Hematopoietic multipotent progenitor cell (in vitro differentiated cells): ENCODE data around the gene B3GAT3. TPM values are rescaled to one million over a fixed set of nuclear protein-coding genes. Genes with fewer than 3 reads are reported as not detected.
"Not testable (repeated sequence)": the region's sequence is repeated elsewhere in the genome, so short reads cannot be mapped to it uniquely, and the experiment has no call there.

Experiments
- DNase-seq, 3 donors: peaks; one replicate each; pipeline ENCODE4 v3.0.0-alpha.2; 2011 to 2015; ENCODE audit warnings: low read depth in 2 of 3, low spot score in 2 of 3
- total RNA-seq: library from RNA; depleted of rRNA; stranded (reverse); fragments of >200 nt; gene quantifications from one replicate; pipeline ENCODE4 v1.2.3, GENCODE V29; 2012

The B3GAT3 gene
- total RNA-seq, result 36.4 TPM

- DNase-seq, result peak; percentile 94 to 97 (median 94)
Observed at GRCh38 chr11:62621567-62622470, at the start of gene B3GAT3. Gene B3GAT3 (minus strand): TSS chr11:62621986. CDS start chr11:62621947, 39 bp downstream.

DNA sequence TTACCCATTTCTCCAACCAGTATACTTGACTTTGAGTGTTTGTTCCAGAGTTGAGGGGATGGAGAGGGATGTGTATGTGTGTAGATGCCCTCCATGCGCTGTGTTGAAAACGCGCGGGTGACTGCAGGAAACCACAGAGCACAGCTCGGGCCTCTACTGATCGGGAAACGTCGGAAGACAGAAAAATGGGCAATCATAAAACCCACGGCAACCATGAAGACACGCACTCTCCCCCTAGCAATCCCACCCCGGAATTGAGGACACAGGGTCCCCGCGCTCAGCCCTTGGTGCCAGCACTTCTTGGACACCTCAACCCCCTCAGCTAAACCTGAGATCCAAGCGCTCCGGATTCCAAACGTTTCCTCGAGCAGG is 49.4 kb upstream of the B3GAT3 start:
- peak in 1 of 3 donors; percentile 37 for DNase-seq

DNA sequence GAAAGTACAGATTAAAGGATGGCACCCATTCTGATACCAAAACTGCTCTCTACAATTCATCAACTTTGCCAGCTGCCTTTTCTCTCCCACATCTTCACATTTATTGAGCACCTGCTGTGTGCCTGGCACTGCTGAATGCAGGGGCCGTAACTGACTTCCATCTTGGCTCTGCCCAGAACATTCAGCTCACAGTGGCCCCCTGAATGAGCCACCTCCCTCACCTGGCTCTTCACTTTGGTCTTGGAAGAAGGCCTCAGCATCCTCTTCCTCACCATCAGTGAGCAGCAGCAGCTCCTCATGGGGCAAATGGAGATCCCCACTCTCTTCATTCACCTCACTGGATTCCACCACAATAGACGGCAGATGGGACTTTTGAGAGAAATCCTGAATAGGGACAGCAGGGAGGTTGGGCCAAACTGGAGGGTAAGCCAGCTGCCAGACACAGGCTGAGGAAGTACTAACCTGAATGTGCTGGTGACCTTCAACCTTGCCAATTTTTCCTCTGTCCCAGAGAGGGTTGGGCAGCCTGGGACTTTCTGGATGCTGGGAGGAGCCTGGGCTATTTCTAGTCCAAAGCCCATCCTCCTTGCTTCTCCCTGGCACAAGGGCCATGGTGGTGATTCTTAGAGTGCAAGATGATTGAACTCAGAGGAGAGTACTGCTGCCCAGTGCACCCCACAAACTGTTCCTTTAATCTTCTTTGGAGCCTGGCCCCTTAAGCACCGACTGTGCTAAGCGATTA is 47.8 kb upstream of the B3GAT3 start:
- DNase-seq, result no peak

DNA sequence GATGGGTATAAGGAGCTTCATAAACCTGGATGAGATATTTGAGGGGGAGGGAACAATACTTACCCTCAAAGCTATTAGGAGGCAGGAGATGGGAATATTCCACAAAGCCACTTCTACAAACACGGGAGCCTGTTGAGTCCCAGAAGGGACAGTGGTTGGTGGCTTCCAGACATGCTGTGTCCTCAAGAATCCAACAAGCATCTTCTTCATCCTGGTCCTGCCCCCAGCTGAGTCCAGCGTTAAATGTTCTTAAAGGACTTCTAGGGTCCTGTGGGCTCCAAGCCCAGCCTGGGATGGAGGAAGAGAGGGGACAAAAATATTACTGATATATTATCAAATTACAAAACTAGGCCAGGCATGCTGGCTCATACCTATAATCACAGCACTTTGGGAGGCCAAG is 45.7 kb upstream of the B3GAT3 start:
- no peak for DNase-seq

DNA sequence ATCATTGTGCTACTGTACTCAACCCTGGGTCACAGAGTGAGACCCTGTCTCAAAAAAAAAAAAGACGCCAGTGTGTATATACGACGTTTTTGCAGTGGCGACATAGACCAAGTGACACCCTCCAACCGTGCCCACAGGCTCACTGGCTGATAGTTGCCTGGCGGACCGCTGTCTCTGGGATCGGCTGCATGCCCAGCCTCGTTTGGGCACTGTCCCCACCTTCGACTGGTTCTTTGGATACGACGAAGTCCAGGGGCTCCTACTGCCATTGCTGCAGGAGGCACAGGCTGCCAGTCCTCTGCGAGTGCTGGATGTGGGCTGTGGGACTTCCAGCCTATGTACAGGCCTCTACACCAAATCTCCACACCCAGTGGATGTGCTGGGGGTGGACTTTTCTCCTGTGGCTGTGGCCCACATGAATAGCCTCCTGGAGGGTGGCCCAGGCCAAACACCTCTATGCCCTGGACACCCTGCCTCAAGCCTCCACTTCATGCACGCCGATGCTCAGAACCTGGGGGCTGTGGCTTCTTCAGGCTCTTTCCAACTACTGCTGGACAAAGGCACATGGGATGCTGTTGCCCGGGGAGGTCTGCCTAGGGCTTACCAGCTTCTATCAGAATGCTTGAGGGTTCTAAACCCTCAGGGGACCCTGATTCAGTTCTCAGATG is 44.6 kb upstream of the B3GAT3 start:
- DNase-seq, result no peak

GRCh38 chr11:62665599-62666258 is 43.9 kb upstream of the B3GAT3 start:
- DNase-seq, result peak in 2 of 3 donors; percentile 74 to 79

DNA sequence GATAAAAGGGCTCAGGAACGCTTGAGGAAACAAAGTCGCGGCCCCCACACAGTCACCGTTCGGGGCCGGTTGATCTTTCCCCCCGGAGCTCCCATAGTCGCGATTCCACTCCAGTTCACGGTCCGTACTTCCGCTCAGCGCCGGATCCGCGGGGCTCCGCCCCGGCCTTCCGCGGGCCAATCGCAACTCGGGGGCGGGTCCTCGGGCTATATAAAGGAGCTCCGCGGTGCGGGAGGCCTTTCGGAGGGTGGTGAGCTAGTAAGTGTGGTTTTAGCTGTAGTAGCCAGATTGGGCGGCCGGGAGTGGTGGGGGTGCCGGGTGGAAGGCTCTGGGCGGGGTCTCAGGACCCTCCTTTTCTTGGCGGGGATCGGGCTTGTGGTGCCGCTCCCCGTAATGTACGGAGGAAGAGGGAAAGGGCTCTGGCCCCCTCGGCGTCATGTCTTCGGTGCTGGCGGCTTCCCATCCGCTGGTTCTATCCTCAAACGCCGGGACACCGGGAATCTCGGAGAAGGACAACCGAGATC is 43.4 kb upstream of the B3GAT3 start, which contains the start of the genes C11orf98 and CSKMT:
C11orf98 (minus strand) TSS at position 136 of the 524 bp plus-strand sequence; CDS start at position 95, 41 bp downstream.
CSKMT (plus strand) TSS at position 238 of the 524 bp plus-strand sequence. CDS start 568 bp downstream, outside the sequence.
- peak; percentile 90 to 95 (median 94) for DNase-seq

DNA sequence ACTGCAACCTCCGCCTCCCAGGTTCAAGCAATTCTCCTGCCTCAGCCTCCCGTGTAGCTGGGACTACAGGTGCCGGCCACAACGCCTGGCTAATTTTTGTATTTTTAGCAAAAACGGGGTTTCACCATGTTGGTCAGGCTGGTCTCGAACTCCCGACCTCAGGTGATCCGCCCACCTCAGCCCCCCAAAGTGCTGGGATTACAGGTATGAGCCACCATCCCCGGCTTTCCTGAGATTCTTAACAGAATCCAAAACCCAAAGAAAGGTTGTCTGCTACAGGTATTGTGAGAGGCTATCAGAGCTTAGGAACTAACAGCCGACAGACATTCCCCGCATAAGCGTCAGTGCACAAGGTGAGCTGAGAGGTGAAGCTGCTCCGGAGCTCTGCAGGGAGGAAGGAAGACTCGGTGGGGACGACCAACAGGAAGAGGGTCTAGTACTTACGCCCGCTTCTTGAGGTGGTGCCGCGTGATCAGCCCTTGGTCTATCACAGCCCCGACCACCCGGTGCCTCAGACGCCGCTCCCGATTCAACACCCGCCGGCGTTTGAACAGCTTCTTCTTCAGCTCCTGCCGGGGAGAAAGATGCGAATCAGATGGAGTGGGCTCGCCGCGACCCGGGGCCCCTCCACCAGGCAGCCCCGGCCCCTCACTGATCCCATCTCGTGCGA is 42.8 kb upstream of the B3GAT3 start:
- peak in 2 of 3 donors; percentile 50 to 70 for DNase-seq

DNA sequence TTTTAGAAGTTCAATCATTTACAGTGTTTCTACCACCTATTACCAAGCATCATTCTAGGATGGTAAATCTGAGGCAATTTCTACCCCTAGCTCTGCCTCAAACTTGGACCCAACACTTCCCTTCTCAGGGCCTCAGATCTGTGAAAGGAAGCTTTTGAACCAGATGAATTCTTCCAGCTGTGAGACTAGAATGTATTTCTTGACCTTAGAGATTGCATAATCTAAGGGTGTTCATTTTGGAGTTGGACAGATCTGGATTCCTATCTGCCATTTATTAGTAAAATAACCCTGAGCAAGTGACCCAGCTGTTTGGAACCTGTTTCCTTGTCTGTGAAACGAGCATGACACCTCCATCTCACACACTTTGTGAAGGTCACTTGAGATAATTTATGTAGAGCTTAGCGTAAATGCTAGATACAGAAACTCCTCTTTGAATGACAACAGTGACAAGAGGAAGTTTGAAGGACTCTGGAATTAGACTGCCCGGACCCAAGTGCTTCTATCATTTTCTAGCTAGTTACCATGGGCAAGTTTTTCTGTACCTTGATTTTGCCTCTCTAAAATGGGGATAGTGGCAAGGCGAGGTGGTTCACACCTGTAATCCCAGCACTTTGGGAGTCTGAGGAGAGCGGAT is 35.1 kb upstream of the B3GAT3 start:
- no peak for DNase-seq

GRCh38 chr11:62654297-62654696 is 32.5 kb upstream of the B3GAT3 start:
- no peak for DNase-seq

DNA sequence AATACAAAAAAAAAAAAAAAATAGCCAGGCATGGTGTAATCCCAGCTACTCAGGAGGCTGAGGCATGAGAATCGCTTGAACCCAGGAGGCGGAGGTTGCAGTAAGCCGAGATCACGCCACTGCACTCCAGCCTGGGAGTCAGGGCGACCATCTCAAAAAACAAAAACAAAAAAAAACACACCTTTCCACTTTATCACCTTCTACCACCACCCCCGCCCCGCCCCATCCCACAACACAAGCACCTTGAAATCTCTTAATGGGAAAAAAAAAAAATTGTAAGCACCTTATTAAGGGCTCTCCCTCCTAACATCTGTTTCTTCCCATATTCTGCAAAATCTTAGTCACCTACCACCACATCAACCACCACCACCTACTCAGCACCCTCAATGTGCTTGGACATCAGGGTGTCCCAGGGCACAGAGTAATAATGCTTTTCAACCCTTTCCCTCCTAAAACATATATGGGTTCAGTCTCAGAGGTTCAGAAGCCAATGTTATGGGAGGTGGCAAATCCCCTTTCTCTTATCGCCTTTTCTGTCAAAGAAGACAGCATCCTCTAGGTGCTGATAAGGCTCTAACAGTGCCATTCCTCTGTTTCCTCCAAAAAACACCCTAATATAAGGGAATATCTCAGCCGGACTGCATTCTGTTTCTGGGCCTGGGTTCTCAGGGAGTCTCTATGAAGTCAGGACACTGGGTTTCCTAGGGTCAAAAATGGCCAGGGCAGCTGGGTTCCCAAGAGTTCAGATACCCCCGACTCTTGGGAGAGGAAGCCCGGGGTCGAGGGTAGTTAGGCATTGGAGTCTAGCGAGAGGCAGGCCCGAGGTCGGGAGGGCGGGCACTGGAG is 30.6 kb upstream of the B3GAT3 start:
- no peak for DNase-seq

DNA sequence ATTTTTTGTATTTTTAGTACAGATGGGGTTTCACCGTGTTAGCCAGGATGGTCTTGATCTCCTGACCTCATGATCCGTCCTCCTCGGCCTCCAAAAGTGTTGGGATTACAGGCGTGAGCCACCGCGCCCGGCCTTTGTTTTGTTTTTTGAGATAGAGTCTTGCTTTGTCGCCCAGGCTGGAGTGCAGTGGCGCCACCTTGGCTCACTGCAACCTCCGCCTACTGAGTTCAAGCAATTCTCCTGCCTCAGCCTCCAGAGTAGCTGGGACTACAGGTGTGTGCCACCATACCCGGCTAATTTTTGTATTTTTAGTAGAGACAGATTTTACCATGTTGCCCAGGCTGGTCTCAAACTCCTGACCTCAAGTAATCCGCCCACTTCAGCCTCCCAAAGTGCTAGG is 28.5 kb upstream of the B3GAT3 start:
- not testable (repeated sequence) for DNase-seq

GRCh38 chr11:62649486-62649885 is 27.7 kb upstream of the B3GAT3 start:
- DNase-seq, result no peak

DNA sequence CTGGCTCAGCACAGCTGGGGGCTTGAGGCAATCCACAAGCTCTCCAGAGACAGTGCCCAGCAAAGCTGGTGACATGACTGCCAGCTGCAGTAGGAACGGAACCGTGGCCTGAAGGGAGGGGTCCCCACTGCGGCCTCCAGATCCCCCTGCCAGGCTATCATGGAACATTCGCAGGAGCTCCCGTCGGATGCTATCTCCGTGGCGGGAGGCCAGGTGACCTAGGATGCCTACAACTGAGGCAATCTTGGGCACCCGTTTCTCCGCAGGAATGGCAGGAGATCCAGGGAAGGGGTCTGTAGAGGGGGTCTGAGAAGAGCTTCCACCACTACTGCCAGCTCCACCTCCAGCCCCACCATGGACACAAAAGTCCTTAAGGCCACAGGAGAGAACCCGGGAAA is 27.2 kb upstream of the B3GAT3 start:
- DNase-seq, result no peak

GRCh38 chr11:62648185-62648966 is 26.6 kb upstream of the B3GAT3 start:
- DNase-seq, result no peak

- DNase-seq, result no peak
Observed at GRCh38 chr11:62647609-62648005, 25.8 kb upstream of the B3GAT3 start.

GRCh38 chr11:62646825-62647608 is 25.2 kb upstream of the B3GAT3 start:
- no peak for DNase-seq
